Measurements from ENCODE around the gene RAD51B. TPM values are rescaled to one million over a fixed set of nuclear protein-coding genes. Genes with fewer than 3 reads are reported as not detected.
"Not testable (repeated sequence)": the region's sequence is repeated elsewhere in the genome, so short reads cannot be mapped to it uniquely, and the experiment has no call there.

Gene RAD51B
- total RNA-seq, 1 experiment from 2014 or later, result 7.2 TPM

DNA sequence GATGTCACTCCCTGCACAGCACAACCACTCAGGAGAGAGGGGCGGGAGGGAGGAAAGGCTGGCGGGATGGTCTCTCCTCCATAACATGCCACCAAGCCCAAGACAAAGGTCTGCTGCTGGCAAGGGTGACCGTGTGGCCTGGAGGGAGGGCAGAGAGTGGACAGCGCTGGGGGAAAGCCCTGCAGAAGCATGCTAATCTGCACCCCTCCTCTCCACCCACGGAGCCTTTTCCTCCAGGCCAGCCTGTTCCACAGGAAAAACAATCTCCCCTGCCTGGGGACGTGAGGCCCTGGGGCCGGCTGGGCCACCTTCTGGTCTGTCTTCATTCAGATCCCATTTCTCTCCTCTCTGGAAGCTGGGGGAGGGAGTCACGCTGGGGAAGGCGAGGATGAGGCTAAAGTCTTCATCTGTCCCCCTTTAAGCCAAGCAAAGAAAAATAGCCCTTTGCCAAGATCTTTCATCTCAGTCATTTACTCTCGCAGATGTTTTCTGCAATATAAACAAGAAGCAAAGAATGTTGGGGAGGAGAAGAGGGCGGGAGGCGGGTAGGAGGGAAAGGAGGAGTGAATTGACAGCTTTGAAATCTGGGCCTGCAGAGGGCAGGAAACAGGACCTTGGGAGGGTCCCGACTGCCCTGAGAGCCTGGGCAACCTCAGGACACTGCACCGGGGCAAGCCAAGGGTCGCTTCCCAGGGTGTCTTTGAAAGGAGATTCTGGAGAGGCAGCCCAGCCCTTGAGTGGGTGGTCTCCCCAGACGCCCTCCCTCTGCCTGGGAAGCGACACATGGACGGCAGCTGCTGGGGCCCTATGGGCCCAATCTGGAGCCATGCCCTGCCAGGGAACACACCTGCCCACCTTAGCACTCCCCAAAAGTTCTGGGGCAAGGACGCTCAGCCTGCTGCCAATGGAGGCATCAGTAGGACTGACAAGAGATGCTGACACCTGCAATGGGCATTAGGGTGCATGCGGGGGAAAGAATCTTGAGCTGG lies 839.7 kb downstream of the RAD51B start:
- H3K27me3 ChIP-seq, result no peaks in the 10 kb centered on the region
- no peak for DNase-seq
- H3K9me3 ChIP-seq, result no peaks in the 10 kb centered on the region
- H3K4me3 ChIP-seq, result no peak overlapping the region
- H3K36me3 ChIP-seq, result no peaks in the 10 kb centered on the region

DNA sequence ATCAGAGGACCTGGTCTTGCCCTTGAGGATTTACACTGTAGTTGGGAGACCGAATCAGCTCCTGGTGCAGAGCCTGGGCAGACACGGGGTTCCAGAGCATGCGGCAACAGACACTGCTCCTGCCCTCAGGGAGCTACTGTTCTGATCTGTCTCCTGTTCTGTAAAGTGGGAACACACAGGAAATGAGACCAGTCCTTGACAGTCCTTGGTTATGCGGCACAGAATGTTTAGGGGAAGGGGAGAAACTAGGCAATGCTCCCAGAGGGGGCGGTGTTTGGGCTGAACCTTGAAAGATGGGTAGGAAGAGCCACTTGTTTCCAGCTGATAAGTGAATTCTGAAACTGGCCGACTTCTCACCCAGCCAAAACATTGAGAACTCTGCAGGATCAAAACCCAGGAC lies 840.9 kb downstream of the RAD51B start:
- Histone ChIP-seq H3K27me3 (no peaks in the 10 kb centered on the region), H3K4me3 (no peak overlapping the region), H3K9me3 (no peaks in the 10 kb centered on the region), H3K36me3 (no peaks in the 10 kb centered on the region)
- no peak for DNase-seq

DNA sequence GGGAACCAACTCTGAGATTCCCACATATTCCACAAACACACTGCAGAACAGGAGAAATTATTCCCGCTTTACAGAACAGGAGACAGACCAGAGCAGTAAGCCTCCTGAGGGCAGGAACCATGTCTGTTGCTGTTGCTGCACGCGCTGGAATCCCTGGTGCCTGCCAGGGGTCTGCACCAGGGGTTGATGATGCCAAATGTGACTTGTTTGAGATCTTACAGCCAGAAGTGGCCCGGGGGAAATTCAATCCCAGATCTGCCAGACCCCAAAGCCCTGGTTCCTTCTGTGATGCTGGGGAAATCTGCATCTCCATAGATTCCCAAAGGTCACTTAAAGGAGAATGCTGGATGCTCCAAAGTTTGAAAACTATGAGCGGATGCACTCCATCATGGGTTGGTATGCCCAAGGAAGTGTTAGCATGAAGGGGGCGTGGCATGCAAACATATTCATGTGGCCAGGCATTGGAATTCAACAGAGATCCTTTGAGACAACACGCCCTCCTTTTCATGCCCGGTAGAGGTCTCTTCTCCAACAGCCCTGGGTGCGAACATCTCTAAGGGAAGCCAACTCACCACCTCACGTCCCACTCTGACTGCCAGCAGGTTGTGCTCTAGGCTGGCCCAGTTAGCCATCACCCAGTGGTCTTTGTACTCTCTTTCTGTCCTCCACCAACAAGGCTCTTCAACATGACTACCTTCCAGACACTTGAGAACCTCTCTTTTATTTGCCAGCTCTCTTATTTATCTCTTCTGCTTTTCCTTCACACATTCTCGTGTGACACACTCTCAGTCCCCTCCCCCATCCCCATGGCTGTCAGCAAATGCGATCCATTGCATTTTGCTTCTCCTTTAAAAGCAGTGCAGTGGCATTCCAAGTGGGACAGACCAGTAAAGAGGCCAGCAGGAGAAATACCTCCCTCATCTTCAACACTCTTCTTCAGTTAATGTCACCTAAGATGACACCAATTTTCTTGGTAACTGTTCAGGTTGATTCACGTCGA lies 841.9 kb downstream of the RAD51B start:
- H3K4me3 ChIP-seq, result no peak overlapping the region
- H3K36me3 ChIP-seq, result no peaks in the 10 kb centered on the region
- no peaks in the 10 kb centered on the region for H3K9me3 ChIP-seq
- H3K27me3 ChIP-seq, result no peaks in the 10 kb centered on the region
- no peak for DNase-seq

DNA sequence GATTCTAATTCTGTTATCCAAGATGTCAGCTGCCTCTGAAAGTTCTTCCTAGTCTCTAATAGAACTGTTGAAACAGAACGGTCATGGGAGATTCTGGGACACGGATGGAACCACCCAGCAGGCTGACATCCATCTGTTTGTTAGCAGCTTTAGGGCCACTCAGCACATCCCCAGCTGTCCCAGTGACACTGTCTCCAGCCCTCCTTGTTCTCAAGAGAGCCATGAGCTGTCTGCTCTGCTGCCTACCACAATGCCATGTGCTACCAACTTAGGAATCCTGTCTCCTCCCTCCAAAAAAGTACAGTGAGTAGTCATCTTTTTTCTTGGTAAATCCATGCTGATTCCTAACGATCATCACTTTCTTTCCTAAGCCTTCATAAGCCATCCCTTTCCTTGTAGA lies 842.8 kb downstream of the RAD51B start:
- Histone ChIP-seq H3K27me3 (no peaks in the 10 kb centered on the region), H3K36me3 (no peaks in the 10 kb centered on the region), H3K4me3 (no peak overlapping the region), H3K9me3 (no peaks in the 10 kb centered on the region)
- DNase-seq, result no peak

DNA sequence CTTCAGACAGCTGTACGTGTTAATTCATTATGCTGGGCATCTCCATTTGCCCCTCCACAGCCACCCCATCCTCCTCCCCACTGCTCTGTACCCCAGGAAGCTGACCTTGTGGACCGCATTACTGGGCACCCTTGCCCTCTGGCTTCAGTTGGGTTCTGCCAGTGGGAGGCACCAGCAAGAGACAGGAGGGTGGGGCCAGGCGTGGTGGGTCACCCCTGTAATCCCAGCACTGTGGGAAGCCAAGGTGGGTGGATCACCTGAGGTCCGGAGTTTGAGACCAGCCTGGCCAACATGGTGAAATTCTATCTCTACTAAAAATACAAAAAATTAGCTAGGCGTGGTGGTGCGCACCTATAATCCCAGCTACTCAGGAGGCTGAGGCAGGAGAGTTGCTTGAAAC lies 843.2 kb downstream of the RAD51B start:
- H3K36me3 ChIP-seq, DNase-seq, H3K9me3 ChIP-seq, H3K4me3 ChIP-seq, H3K27me3 ChIP-seq: not testable (repeated sequence)

DNA sequence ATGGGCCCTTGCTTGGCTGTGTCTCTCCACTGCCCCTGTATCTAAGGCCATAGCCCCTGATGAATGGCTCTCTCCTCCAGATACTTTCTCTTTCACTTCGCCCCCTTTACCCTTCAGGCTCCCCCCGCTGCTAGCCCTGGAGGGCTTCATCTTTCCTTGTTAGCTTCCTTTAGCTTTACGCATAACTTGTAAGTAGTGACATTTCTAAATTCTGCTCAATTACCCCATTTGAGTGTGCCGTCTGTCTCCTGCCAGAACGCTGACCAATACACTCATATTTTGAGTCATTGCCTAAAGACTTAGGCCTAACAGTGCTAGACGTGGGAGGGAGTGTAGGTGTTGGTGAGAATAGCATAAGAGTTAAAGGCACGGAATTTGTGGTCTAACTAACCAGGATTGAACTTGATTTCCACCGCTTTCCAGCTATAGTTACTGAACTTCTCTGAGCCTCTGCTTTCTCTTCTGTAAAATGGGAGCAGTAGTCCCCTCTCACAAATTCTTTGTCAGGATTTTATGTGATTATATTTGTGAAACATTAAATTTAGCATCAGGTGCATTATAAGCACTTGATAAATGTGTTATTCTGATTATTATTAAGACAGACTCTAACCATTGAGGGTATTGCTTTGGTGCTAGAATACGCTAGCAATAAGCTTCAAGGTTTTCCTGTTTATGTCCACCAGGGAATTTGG lies 844.0 kb downstream of the RAD51B start:
- H3K27me3 ChIP-seq, result no peaks in the 10 kb centered on the region
- H3K4me3 ChIP-seq, result no peak overlapping the region
- H3K36me3 ChIP-seq, result no peaks in the 10 kb centered on the region
- H3K9me3 ChIP-seq, result no peaks in the 10 kb centered on the region
- no peak for DNase-seq

DNA sequence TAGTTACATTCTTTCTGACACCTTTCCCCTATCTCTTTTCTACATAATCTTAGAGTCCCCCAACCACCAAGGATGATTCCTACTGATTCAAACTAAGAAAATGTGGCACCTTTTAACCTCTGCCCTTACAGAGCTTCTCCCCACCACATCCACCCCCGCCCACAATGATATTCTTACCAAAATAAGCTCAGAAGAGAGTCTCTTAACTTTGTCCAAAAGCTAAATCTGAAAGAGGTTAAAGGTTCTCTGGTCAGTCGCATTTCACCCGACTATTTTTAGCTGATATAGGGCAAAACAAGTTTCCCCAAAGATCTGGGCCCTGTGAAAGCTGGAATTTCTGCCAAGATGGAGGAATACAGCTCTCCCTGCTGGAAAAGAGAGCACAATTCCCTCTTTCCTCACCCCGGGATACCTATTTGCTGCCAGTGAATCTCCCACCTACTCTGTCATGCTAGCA lies 844.7 kb downstream of the RAD51B start:
- H3K36me3 ChIP-seq, result no peaks in the 10 kb centered on the region
- no peaks in the 10 kb centered on the region for H3K27me3 ChIP-seq
- no peak for DNase-seq
- H3K4me3 ChIP-seq, result no peak overlapping the region
- H3K9me3 ChIP-seq, result no peaks in the 10 kb centered on the region

DNA sequence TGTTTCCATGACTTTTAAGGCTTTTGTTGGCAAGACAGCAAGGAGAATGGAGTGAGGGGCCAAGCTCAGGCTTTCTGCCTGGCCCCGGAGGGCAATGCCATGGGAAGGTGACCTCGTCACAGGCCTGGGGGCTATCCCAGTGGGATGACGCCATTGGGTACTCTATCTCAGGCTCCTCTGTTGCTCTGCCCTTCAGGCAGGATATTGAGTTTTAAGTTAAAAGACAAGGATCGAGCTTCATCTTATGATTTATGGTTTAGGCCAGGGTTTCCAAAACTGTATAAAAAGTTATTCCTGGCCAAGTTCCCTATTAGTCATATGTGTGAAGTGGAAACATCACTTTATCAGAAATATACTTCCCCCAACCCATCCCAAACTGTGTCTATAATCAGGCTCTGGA lies 845.6 kb downstream of the RAD51B start:
- no peaks in the 10 kb centered on the region for H3K36me3 ChIP-seq
- H3K4me3 ChIP-seq, result no peak overlapping the region
- no peaks in the 10 kb centered on the region for H3K27me3 ChIP-seq
- no peaks in the 10 kb centered on the region for H3K9me3 ChIP-seq
- DNase-seq, result no peak

DNA sequence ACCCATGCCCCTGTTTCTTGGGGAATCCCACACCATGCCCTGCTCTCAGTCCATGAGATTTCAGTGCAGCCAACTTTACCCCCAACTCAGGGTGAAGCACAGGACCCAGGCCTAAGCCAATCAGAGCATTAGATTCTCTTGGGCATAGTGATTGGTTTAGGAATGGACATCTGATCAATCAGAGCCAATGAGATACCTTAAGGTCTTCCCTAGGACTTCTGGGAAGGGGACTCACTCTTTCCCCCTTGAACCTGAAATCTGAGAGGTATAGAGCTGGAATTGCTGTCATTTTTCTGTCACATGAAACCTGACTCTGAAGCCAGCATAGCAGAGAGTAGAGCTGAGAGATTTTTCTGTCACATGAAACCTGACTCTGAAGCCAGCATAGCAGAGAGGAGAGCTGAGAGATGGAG lies 846.2 kb downstream of the RAD51B start:
- no peak for DNase-seq
- Histone ChIP-seq H3K4me3 (no peak overlapping the region), H3K27me3 (no peaks in the 10 kb centered on the region), H3K36me3 (no peaks in the 10 kb centered on the region), H3K9me3 (no peaks in the 10 kb centered on the region)

DNA sequence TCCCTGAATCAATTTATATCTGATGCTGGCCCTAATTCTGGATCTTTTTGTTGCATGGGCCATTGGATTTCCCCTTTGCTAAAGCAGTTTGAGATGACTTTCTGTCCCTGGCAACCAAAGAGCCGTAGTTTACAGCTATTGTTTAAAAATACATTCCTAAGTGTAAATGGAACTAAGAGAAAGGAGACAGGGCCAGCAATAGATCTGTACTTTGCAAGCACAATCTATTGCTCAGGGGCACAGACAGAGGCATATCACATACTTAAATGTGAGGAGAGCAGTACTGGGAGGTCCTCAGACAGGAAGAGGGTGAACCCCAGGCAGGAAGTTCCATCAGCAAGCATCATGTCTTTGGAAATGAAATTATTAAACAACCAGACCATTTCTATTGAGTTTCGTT lies 846.7 kb downstream of the RAD51B start:
- no peaks in the 10 kb centered on the region for H3K36me3 ChIP-seq
- H3K9me3 ChIP-seq, result no peaks in the 10 kb centered on the region
- no peaks in the 10 kb centered on the region for H3K27me3 ChIP-seq
- DNase-seq, result no peak
- no peak overlapping the region for H3K4me3 ChIP-seq

DNA sequence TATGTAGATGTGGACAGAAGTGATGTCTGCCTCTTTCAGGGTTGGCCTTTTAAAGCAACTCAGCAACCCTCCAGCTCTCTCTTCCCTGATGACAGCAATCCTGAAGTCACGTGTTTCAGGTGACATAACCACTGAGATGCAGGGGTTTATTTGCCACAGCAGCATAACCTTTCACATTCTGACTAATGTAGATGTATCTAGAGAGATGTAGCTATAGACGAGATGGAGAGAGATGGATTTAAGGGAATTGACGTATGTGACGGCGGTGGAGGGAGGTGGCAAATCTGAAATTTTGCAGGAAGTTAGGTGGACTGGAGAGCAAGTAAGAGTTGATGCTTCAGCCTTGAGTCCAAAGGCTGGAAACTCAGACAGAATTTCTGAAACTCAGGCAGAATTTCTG lies 847.3 kb downstream of the RAD51B start:
- H3K9me3 ChIP-seq, result no peaks in the 10 kb centered on the region
- no peak for DNase-seq
- no peaks in the 10 kb centered on the region for H3K36me3 ChIP-seq
- no peak overlapping the region for H3K4me3 ChIP-seq
- no peaks in the 10 kb centered on the region for H3K27me3 ChIP-seq

DNA sequence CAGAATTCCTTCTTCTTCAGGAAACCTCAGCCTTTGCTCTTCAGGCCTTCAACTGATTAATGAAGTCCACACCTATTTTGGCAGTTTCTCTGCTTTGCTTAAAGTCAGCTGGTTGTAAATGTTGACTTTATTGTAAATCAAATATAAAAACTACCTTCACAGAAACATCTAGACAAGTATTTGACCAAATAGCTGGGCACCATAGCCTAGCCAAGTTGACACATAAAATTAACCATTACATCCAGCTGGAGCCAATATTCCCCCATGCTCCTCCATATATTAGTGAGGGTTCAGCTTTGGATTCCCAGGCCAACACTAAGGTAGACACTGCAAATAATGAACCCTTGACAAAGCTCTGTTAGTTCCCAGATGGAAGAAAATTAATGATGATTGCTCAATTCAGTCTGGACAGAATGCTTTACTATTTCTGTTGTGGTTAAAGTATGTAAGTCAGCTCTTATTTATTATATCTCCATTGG lies 847.8 kb downstream of the RAD51B start:
- DNase-seq, result no peak
- Histone ChIP-seq H3K36me3 (no peaks in the 10 kb centered on the region), H3K27me3 (no peaks in the 10 kb centered on the region), H3K9me3 (no peaks in the 10 kb centered on the region), H3K4me3 (no peak overlapping the region)

DNA sequence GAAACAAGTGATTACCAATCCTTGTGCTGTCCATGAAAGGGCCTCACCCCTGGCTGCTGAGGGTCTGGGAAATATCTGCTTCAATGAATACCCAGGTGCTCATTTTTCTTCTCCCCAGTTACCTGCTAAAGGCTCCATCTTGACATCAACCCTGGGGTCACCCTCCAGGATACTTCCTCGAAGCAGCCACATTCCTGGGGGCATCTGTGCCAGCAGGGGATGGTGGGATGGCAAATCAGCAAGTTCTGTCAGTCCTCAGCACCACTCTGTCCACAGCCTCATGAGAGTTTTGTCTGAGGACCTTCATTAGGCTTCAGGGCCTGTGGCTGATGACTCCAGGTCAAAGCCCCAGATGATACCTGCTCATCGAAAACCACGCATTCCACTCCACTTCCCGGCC lies 848.4 kb downstream of the RAD51B start:
- Histone ChIP-seq H3K9me3 (no peaks in the 10 kb centered on the region), H3K36me3 (no peaks in the 10 kb centered on the region), H3K27me3 (no peaks in the 10 kb centered on the region), H3K4me3 (no peak overlapping the region)
- DNase-seq, result no peak

DNA sequence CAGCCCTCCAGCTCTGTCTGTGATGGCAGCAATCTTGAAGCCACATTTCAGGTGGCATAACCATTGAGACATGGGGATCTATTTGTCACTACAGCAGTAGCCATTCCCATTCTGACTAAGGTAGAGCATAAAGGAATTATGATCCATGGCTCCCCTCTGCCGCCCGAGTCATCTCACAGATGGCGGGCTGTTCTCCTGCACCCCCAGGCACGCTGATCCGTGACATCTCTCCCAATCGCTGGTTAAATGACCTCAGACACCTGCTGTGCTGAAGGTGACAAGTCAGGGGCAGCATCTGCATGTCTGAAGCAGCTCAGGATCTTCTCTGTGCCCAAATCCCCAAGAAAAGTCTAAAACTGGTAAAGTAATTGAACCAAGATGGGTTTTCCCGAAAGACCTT lies 849.0 kb downstream of the RAD51B start:
- no peak overlapping the region for H3K4me3 ChIP-seq
- H3K36me3 ChIP-seq, result no peaks in the 10 kb centered on the region
- no peaks in the 10 kb centered on the region for H3K9me3 ChIP-seq
- DNase-seq, result no peak
- no peaks in the 10 kb centered on the region for H3K27me3 ChIP-seq

DNA sequence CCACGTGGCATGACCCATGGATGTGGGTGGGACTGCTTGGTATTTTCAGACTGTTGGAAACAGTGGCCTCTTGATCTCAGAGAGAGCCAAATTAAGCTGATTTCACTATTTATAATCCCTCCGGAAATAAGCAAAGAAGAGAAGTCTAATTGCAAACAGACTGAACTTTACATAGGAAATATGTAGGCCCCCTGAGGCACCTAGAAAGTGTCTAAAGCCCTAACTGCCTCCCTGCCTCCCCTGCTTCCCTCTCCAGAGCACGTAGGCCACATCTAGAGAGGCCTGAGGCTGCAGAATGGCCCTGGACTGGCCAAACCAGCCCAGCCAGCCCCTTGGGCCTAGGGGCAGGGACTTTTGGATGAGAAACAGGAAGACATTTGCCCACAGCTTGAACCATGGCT lies 849.5 kb downstream of the RAD51B start:
- no peak for DNase-seq
- Histone ChIP-seq H3K36me3 (no peaks in the 10 kb centered on the region), H3K9me3 (no peaks in the 10 kb centered on the region), H3K27me3 (no peaks in the 10 kb centered on the region), H3K4me3 (no peak overlapping the region)

DNA sequence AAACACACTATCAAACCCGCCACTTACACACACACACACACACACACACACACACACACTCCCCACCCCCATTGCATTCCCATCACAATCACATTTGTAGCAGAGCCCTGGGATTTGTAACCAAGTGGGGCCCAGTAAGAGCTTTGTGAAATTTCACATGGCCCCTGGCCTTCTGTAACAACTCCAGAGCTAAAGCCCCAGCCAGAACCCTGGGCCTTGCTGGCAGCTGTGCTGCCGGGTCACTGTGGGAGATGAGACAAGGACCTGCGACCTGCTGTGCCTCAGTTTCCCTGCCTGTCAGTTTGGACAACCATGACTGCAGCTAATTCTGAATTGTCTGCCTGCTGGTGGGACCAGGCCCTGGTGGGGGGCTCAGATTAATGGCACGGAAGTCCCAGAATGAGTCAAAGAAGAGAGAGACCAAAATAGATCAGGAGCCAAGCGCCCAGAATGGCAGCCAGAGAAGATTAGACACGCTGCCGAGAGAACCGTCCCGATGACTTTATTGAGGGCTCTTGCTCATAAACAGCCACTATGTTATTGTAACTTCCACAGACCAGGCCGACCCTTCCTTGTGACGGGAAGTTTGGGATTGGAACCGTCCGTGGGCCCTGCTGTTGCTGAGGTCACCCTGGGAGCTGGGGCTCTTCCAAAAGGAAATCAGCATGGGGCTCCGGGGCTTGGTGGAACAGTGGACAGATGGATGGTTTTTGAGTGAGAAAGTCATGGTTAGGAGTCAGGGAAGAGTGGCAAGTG lies 850.2 kb downstream of the RAD51B start:
- Histone ChIP-seq H3K27me3 (no peaks in the 10 kb centered on the region), H3K4me3 (no peak overlapping the region), H3K9me3 (no peaks in the 10 kb centered on the region), H3K36me3 (no peaks in the 10 kb centered on the region)
- no peak for DNase-seq

Data from MG63 (cell line).